ENCODE measurements around the gene F10.

GRCh38 chr13:113142876-113143275 lies 20.3 kb downstream of the F10 start:
- no peak for TF ChIP-seq EZH2 (IDR thresholded peaks at IDR 0.05; ENCODE audit: borderline replicate concordance, low read length)
- TF ChIP-seq CTCF (conservative IDR thresholded peaks at IDR 0.05 in 1 of 2, IDR thresholded peaks at IDR 0.05 in 1 of 2; ENCODE audit: extremely low read depth in 1 of 2, insufficient read depth in 1 of 2, low read depth in 1 of 2, low read length in 2 of 2), result no peak
